Measurements from ENCODE around the gene HMCN2. TPM values are rescaled to one million over a fixed set of nuclear protein-coding genes. Genes with fewer than 3 reads are reported as not detected.

HMCN2 gene
- total and polyA plus RNA-seq, 2 experiments from 2014 or later: 0.50 to 0.54 TPM

- WGBS (ENCODE audit: low lambda C conversion rate, missing lambda C conversion rate): 86% methylated on average over 8 of the region's 8 CpGs
- H4K20me1 ChIP-seq (ENCODE audit: insufficient read depth, poor library complexity, severe bottlenecking): no peaks in the 10 kb centered on the region
Measured at GRCh38 chr9:130366888-130367550, 101.5 kb downstream of the HMCN2 start.

GRCh38 chr9:130368631-130369103 lies 103.1 kb downstream of the HMCN2 start:
- Histone ChIP-seq H4K20me1 (ENCODE audit: insufficient read depth, poor library complexity, severe bottlenecking) (no peaks in the 10 kb centered on the region), H3K9me3 (ENCODE audit: low read depth) (no peaks in the 10 kb centered on the region), H3K27me3 (no peaks in the 10 kb centered on the region), H3K4me3 (no peak overlapping the region), H3K36me3 (replicated peaks; ENCODE audit: insufficient read depth, low read depth) (no peaks in the 10 kb centered on the region), H2AFZ (no peak overlapping the region), H3K4me1 (ENCODE audit: insufficient read depth) (no peaks in the 10 kb centered on the region), H3K9me2 (replicated peaks; ENCODE audit: insufficient read depth) (no peaks in the 10 kb centered on the region), H3K27ac (no peak overlapping the region), H3K79me2 (no peaks in the 10 kb centered on the region), H3K4me2 (no peak overlapping the region)
- no peak for DNase-seq (ENCODE audit: low spot score)
- TF ChIP-seq EZH2phosphoT487 (IDR thresholded peaks at IDR 0.05; ENCODE audit: low read depth, severe bottlenecking, unreplicated experiment): no peak
- no peak for TF ChIP-seq CTCF (IDR thresholded peaks at IDR 0.05; ENCODE audit: poor library complexity)
- TF ChIP-seq EZH2 (IDR thresholded peaks at IDR 0.05; ENCODE audit: borderline replicate concordance): no peak
- 40% methylated on average over 8 of the region's 8 CpGs for whole genome bisulfite sequencing (ENCODE audit: low lambda C conversion rate, missing lambda C conversion rate)

More at GRCh38 chr9:130366888-130367550, 101.5 kb downstream of the HMCN2 start:
- Histone ChIP-seq H3K79me2 (no peaks in the 10 kb centered on the region), H3K9me2 (replicated peaks; ENCODE audit: insufficient read depth) (no peaks in the 10 kb centered on the region), H3K4me1 (ENCODE audit: insufficient read depth) (no peaks in the 10 kb centered on the region), H3K27ac (no peak overlapping the region), H3K4me3 (no peak overlapping the region), H2AFZ (no peak overlapping the region), H3K9me3 (ENCODE audit: low read depth) (no peaks in the 10 kb centered on the region), H3K4me2 (no peak overlapping the region), H3K36me3 (replicated peaks; ENCODE audit: insufficient read depth, low read depth) (no peaks in the 10 kb centered on the region), H3K27me3 (no peaks in the 10 kb centered on the region)
- TF ChIP-seq EZH2 (IDR thresholded peaks at IDR 0.05; ENCODE audit: borderline replicate concordance) (no peak), EZH2phosphoT487 (IDR thresholded peaks at IDR 0.05; ENCODE audit: low read depth, severe bottlenecking, unreplicated experiment) (no peak), CTCF (IDR thresholded peaks at IDR 0.05; ENCODE audit: poor library complexity) (no peak)
- DNase-seq (ENCODE audit: low spot score): no peak

GRCh38 chr9:130370226-130370625 lies 104.7 kb downstream of the HMCN2 start:
- no peaks in the 10 kb centered on the region for H3K9me3 ChIP-seq (ENCODE audit: low read depth)
- no peak overlapping the region for H3K4me2 ChIP-seq
- no peak overlapping the region for H3K4me3 ChIP-seq
- no peaks in the 10 kb centered on the region for H3K36me3 ChIP-seq (replicated peaks; ENCODE audit: insufficient read depth, low read depth)
- H3K27me3 ChIP-seq: no peaks in the 10 kb centered on the region
- H3K4me1 ChIP-seq (ENCODE audit: insufficient read depth): no peaks in the 10 kb centered on the region
- no peaks in the 10 kb centered on the region for H3K9me2 ChIP-seq (replicated peaks; ENCODE audit: insufficient read depth)
- H4K20me1 ChIP-seq (ENCODE audit: insufficient read depth, poor library complexity, severe bottlenecking): no peaks in the 10 kb centered on the region
- no peak for DNase-seq (ENCODE audit: low spot score)
- WGBS (ENCODE audit: low lambda C conversion rate, missing lambda C conversion rate): 86% methylated on average over 5 of the region's 7 CpGs
- H3K79me2 ChIP-seq: no peaks in the 10 kb centered on the region
- H2AFZ ChIP-seq: no peak overlapping the region
- no peak overlapping the region for H3K27ac ChIP-seq
- TF ChIP-seq EZH2 (IDR thresholded peaks at IDR 0.05; ENCODE audit: borderline replicate concordance) (no peak), EZH2phosphoT487 (IDR thresholded peaks at IDR 0.05; ENCODE audit: low read depth, severe bottlenecking, unreplicated experiment) (no peak), CTCF (IDR thresholded peaks at IDR 0.05; ENCODE audit: poor library complexity) (no peak)

All from hepatocyte (in vitro differentiated cells).